BLaER1 (cell line): ENCODE data around the gene FAHD1.

Source experiments
- H3K27ac ChIP-seq: shearing (Covaris generic); formaldehyde crosslinking; 2 replicates; pipeline ENCODE4 v1.8.1; 2022
- H3K27me3 ChIP-seq: shearing (Covaris generic); formaldehyde crosslinking; 2 replicates; pipeline ENCODE4 v1.8.1; 2022
- H3K36me3 ChIP-seq: shearing (Covaris generic); formaldehyde crosslinking; 2 replicates; pipeline ENCODE4 v1.8.1; 2022
- H3K4me1 ChIP-seq: shearing (Covaris generic); formaldehyde crosslinking; 2 replicates; pipeline ENCODE4 v1.8.1; 2022
- H3K4me2 ChIP-seq: shearing (Covaris generic); formaldehyde crosslinking; 2 replicates; pipeline ENCODE4 v1.8.1; 2022
- H3K4me3 ChIP-seq: shearing (Covaris generic); formaldehyde crosslinking; 2 replicates; pipeline ENCODE4 v1.8.1; 2022
- H3K9ac ChIP-seq: shearing (Covaris generic); formaldehyde crosslinking; 2 replicates; pipeline ENCODE4 v1.8.1; 2022
- H3K9me3 ChIP-seq: shearing (Covaris generic); formaldehyde crosslinking; 2 replicates; pipeline ENCODE4 v1.8.1; 2022
- H4K20me1 ChIP-seq: shearing (Covaris generic); formaldehyde crosslinking; 2 replicates; pipeline ENCODE4 v1.8.1; 2022
- Cebpa-rat ChIP-seq: shearing (Covaris generic); IDR thresholded peaks from 2 replicates; pipeline ENCODE4 v1.8.1; 2022

FAHD1 gene

DNA sequence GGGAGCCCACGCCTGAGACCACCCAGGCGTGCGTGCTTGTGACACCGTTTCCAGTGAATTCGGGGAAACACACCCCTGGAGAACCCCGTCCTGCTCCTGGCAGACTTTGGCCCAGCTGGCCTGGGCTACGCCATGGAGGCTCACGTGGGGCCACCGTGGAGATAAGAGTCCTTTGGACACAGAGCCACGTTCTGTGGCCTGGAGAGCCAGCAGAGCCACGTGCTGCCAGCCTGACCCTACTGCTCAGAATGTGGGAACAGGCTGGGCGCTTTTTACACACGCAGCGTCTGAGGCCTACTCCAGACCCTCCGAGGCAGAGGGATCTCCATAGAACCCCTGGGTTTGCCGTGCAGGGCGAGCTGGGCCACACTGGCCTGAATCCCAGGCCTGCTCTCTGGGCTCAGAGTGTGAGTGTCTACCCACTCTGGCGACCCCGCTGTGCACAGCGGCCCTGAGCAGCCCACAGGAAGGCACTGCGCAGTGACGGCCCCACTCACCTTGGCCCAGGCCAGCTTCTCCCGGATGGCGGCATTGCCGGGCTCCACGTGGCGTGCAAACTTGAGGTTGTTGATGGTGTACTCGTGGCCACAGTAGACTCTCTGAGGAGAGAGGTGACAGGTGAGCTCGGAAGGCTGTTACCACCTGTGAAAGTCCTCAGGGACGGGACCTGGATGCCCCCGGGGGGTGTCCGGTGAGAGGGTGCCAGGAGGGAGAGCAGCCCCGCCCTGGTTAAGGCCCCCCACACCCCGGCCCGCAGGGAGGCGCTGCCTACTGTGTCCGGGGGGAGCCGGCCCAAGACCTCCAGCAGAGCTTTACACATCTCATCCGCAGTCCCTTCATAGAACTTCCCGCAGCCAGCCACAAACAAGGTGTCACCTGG, 10.4 kb upstream of the FAHD1 start:
- H3K27me3 ChIP-seq = no peaks in the 10 kb centered on the region
- H3K4me3 ChIP-seq = no peak overlapping the region
- H3K36me3 ChIP-seq = peaks cover 73% of the 10 kb centered on the region
- no peaks in the 10 kb centered on the region for H3K9me3 ChIP-seq
- TF ChIP-seq Cebpa-rat = no peak
- peaks cover 9% of the 10 kb centered on the region; the same call in 1 of the 2 replicates for H3K4me1 ChIP-seq
- H3K27ac ChIP-seq = no peak overlapping the region
- H3K9ac ChIP-seq = no peak overlapping the region
- peaks cover 10% of the 10 kb centered on the region; the same call in 1 of the 2 replicates for H4K20me1 ChIP-seq
- H3K4me2 ChIP-seq = no peak overlapping the region

DNA sequence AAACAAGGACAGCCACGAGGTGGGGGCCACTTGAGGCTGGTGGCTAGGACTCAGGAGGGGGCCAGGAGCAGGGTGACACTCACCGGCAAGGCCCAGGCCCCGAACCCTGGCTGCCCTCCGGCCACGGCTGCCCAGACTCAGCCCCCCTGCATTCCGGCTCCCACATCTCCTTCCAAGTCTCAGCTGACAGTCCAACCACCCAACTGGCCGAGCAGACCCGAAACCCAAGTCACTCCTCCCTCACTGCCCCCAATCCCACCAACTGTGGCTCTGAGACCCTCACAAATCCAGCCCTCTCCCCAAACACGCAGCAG, 9.8 kb upstream of the FAHD1 start:
- Histone ChIP-seq H3K4me2 (no peak overlapping the region), H3K27me3 (no peaks in the 10 kb centered on the region), H3K36me3 (peaks cover 78% of the 10 kb centered on the region), H3K9ac (no peak overlapping the region), H3K4me1 (peaks cover 8% of the 10 kb centered on the region; the same call in 1 of the 2 replicates), H3K9me3 (no peaks in the 10 kb centered on the region), H4K20me1 (peaks cover 14% of the 10 kb centered on the region), H3K27ac (no peak overlapping the region), H3K4me3 (no peak overlapping the region)
- no peak for TF ChIP-seq Cebpa-rat

DNA sequence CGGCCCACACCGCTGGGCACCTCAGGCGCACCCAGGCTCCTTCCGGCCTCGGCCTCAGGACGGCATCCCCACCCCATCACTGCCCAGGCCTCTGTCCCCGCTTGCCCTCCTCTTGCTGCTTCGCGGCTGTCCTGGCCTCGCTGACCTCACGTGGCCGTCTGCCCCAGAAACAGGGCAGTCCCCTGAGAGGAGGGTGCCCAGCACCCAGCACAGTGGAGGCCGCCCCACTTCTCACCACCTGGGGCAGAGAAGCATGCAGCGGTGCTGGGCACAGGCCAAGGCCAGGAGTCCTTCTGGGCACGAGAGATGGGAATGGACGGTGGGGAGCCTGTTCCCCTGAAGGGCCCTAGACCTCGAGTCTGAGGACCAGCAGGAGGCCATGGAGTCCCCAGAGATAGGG, 9.3 kb upstream of the FAHD1 start:
- no peak overlapping the region for H3K4me2 ChIP-seq
- H3K9me3 ChIP-seq = no peaks in the 10 kb centered on the region
- H3K4me1 ChIP-seq = peaks cover 3% of the 10 kb centered on the region; the same call in 1 of the 2 replicates
- no peak overlapping the region for H3K9ac ChIP-seq
- H3K36me3 ChIP-seq = peaks cover 83% of the 10 kb centered on the region
- no peaks in the 10 kb centered on the region for H3K27me3 ChIP-seq
- TF ChIP-seq Cebpa-rat = no peak
- no peak overlapping the region for H3K4me3 ChIP-seq
- H4K20me1 ChIP-seq = peaks cover 19% of the 10 kb centered on the region
- no peak overlapping the region for H3K27ac ChIP-seq

DNA sequence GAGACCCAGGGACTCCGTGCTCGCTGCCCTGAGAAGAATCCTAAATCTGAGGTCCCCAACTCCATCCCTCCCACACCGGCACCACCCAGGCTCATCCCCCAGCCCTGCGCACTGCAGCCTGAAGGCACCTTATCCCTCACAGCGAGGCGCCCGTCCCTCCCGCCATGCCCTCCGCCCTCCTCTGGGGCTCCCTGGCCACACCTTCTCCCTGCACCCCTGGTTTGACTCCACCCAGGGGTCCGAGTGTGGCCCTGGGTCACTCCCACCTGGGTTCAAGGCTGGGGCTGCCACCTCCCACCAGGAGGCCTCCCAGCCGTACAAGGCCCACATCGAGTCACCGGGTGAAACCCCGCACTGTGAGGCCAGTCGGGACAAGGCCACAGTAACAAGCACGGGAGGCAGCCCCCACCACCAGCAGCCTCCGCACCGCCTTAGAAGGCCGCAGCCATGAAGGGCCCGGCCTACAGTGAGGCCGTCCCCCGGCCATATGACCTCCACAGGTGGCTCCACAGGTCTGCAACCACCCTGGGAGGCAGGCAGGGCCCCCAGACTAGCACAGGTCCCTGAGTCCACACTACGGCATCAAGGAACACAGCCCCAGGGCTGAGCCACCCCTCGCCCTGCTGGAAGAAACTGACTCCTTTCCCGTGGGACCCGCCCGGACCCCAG, 8.7 kb upstream of the FAHD1 start:
- no peaks in the 10 kb centered on the region for H3K4me1 ChIP-seq
- H4K20me1 ChIP-seq = peaks cover 22% of the 10 kb centered on the region
- no peak overlapping the region for H3K4me2 ChIP-seq
- H3K9ac ChIP-seq = no peak overlapping the region
- H3K4me3 ChIP-seq = no peak overlapping the region
- H3K27me3 ChIP-seq = no peaks in the 10 kb centered on the region
- no peak overlapping the region for H3K27ac ChIP-seq
- no peak for TF ChIP-seq Cebpa-rat
- no peaks in the 10 kb centered on the region for H3K9me3 ChIP-seq
- H3K36me3 ChIP-seq = peaks cover 86% of the 10 kb centered on the region

DNA sequence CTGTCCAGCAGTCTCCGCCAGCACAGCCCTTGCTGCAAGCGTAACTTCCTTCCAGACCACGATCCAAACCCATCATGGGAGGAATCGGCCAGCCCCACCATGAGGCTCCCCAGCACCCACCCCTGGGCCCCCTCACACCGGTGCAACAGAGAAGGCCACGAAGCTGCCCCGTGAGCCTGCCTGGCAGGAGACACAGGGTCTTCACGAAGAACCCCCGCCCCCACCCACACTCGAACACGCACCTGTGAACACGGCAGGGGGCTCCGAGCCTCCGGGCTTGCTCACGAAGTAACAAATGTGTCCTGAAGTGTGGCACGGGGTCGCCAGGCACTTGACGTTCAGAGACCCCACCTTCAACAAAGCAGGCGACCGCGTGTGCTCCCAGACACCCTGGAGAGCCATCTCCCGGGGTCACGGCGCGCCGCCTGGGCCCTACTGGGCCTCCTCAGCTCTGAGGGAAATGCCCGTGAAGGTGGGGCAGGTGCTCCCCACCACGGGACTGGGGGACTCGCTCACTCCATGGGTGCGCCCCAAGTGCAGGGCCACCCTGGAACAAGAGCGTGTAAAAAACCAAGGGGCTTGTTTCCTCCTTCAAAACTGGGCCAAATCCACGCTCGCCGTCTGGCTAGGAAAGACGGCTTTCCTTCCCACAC, 8.0 kb upstream of the FAHD1 start:
- no peaks in the 10 kb centered on the region for H3K4me1 ChIP-seq
- H3K27ac ChIP-seq = no peak overlapping the region
- H3K4me2 ChIP-seq = no peak overlapping the region
- no peak overlapping the region for H3K9ac ChIP-seq
- no peaks in the 10 kb centered on the region for H3K9me3 ChIP-seq
- no peak for TF ChIP-seq Cebpa-rat
- no peak overlapping the region for H3K4me3 ChIP-seq
- H3K27me3 ChIP-seq = no peaks in the 10 kb centered on the region
- peaks cover 25% of the 10 kb centered on the region for H4K20me1 ChIP-seq
- peaks cover 82% of the 10 kb centered on the region for H3K36me3 ChIP-seq

DNA sequence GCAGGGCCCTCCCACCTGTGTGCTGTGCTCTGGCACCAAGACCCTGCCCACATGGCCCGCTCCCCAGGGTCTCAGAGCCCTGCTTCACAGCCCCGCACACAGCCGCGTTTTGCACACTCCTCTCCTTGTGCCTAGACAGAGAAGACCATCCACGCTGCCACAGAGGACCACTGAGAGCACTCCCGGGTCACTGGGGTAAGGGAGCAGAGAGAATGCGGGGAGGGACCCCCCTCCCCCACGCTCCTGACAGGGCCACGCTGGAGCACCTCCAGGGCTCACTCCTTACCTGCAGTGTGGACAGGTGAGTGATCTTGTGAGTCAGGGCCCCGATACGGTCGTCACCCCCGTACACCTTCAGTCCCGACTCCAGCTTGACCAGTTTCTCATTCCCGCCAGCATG, 7.4 kb upstream of the FAHD1 start:
- Histone ChIP-seq H3K9ac (no peak overlapping the region), H3K4me2 (no peak overlapping the region), H3K9me3 (no peaks in the 10 kb centered on the region), H3K4me1 (no peaks in the 10 kb centered on the region), H3K4me3 (no peak overlapping the region), H4K20me1 (peaks cover 31% of the 10 kb centered on the region), H3K27ac (no peak overlapping the region), H3K27me3 (no peaks in the 10 kb centered on the region), H3K36me3 (peaks cover 80% of the 10 kb centered on the region)
- TF ChIP-seq Cebpa-rat = no peak

DNA sequence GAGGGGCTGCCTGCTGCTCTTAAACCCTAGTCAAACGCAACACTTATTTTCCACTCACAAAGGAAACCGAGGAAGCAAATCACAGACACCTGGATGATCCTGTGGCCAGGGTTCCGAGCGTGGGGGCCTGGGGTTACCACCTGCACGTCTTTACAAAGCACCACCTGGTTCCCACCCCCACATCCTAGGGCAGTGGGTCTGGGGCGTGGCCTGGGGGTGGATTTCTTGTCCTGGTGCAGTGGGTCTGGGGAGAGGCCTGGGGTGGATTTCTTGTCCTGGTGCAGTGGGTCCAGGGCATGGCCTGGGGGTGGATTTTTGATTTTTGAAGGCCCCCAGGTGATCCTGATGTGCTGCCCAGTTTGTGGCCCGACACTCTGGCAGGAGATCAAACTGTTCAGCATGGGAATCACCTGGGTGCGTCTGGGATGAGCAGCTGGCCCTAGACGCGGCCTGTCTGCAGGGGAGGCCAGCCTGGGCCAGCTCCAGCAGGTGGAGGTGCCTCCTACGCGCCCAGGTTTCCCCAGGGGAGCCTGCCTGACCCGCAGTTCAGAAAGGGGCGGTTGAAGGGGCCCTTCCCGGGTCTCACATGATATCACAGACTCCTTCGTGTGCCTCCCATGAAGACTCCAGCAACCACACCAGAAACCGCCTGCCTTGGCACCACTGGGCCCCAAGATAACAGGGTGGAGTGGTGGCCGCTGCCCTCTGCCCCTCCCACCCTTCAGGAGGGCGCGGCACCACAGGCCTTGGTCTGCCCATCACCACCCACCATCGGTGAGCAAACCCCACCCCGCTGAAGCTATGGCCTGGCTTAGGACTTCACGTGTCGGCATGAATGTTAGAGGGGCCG, 6.7 kb upstream of the FAHD1 start:
- H3K4me3 ChIP-seq = no peak overlapping the region
- H3K4me1 ChIP-seq = peaks cover 4% of the 10 kb centered on the region
- no peaks in the 10 kb centered on the region for H3K9me3 ChIP-seq
- H3K27me3 ChIP-seq = no peaks in the 10 kb centered on the region
- H3K4me2 ChIP-seq = no peak overlapping the region
- peaks cover 38% of the 10 kb centered on the region for H4K20me1 ChIP-seq
- H3K27ac ChIP-seq = no peak overlapping the region
- H3K36me3 ChIP-seq = peaks cover 76% of the 10 kb centered on the region
- TF ChIP-seq Cebpa-rat = no peak
- H3K9ac ChIP-seq = no peak overlapping the region

DNA sequence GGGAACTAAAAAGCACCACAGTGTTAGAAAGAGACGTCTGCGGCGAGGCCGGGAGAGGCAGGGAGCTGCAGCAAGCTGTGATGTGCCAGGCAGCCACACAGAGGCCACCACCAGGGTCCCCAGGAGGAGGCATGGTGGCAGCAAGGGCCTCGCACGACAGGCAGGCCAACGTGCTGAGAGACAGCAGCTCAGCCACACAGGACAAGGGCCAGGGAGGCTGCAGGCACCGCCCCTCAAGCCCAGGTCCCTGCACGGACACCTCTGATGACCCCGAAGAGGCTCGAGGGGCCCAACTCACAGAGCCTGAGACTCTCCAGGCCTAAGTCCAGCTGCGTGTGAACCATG, 6.1 kb upstream of the FAHD1 start:
- Histone ChIP-seq H3K27me3 (no peaks in the 10 kb centered on the region), H3K27ac (no peak overlapping the region), H3K9ac (no peak overlapping the region), H4K20me1 (peaks cover 41% of the 10 kb centered on the region), H3K4me2 (no peak overlapping the region), H3K4me1 (peaks cover 9% of the 10 kb centered on the region), H3K36me3 (peaks cover 70% of the 10 kb centered on the region), H3K9me3 (no peaks in the 10 kb centered on the region), H3K4me3 (no peak overlapping the region)
- TF ChIP-seq Cebpa-rat = no peak

DNA sequence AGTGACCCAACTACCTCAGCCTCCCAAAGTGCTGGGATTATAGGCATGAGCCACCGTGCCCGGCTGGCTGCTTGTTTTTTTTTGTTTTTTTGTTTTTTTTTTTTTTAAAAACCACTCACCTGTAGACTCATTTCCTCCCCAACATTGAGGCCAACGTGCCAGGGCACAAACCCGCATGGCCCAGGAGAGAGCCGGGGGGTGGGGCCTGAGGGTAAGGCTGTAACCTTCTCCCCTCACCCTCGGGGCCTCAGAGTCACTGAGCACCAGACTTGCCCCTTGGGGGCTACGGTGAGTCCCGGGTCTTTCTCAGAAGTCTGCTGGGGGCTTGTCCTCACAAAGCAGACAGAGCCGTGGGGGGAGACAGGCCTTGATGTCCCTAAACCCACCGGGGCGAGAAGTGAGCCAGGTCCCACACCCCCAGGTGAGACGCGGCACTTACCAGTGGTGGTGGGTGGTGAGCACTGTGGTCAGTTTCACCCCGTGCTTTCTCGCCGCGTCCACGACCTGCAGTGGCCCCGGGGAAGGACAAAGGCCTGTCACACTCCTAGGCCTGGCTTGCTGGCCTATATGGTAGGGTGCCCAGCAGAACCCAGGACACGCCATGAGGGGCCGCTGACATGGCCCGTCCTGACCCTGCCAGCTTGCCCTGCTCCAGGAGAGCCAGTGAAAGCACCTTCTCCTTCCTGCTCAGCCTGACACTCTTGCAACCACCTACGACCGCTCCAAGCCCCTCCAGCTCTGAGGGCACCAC, 5.0 kb upstream of the FAHD1 start:
- Histone ChIP-seq H3K4me2 (no peak overlapping the region), H3K36me3 (peaks cover 59% of the 10 kb centered on the region), H4K20me1 (peaks cover 46% of the 10 kb centered on the region)

More for the DNA sequence above, 5.0 kb upstream of the FAHD1 start:
- TF ChIP-seq Cebpa-rat = no peak
- Histone ChIP-seq H3K4me3 (no peak overlapping the region), H3K9me3 (no peaks in the 10 kb centered on the region), H3K4me1 (peaks cover 11% of the 10 kb centered on the region), H3K27me3 (no peaks in the 10 kb centered on the region), H3K27ac (no peak overlapping the region), H3K9ac (no peak overlapping the region)
